Loucy (cell line): ENCODE data around the gene HTRA3.

Source experiments
- H2AFZ ChIP-seq: fragments of 200-600 bp; sonication (generic); 2 replicates; pipeline ENCODE4 v1.6.0; 2016; ENCODE audit warnings: antibody characterized with exemption, mild to moderate bottlenecking, low read length, moderate library complexity
- H3F3A ChIP-seq: fragments of 200-600 bp; 2 replicates; pipeline ENCODE4 v1.6.0; 2016; ENCODE audit warnings: antibody characterized with exemption, low read depth, mild to moderate bottlenecking
- H3K27me3 ChIP-seq: fragments of 200-600 bp; sonication (generic); 2 replicates; pipeline ENCODE4 v1.6.1; 2014; ENCODE audit warnings: low read length, mild to moderate bottlenecking; ENCODE audit not compliant: insufficient read depth, poor library complexity, severe bottlenecking
- H3K36me3 ChIP-seq: fragments of 200-600 bp; sonication (generic); 2 replicates; pipeline ENCODE4 v1.6.1; 2016; ENCODE audit warnings: low read length; ENCODE audit not compliant: insufficient read depth
- H3K4me1 ChIP-seq: fragments of 200-600 bp; sonication (generic); 2 replicates; pipeline ENCODE4 v1.5.1; 2014; ENCODE audit warnings: low read length, mild to moderate bottlenecking; ENCODE audit not compliant: insufficient read depth, poor library complexity, severe bottlenecking
- H3K4me2 ChIP-seq: fragments of 200-600 bp; sonication (generic); 2 replicates; pipeline ENCODE4 v1.6.0; 2014; ENCODE audit warnings: antibody characterized with exemption, low read length, low read depth, mild to moderate bottlenecking; ENCODE audit not compliant: poor library complexity, severe bottlenecking
- H3K4me3 ChIP-seq: fragments of 200-600 bp; sonication (generic); 2 replicates; pipeline ENCODE4 v1.5.1; 2014; ENCODE audit warnings: low read length, mild to moderate bottlenecking, mixed read lengths; ENCODE audit not compliant: poor library complexity, severe bottlenecking
- H3K79me2 ChIP-seq: fragments of 200-600 bp; sonication (generic); 2 replicates; pipeline ENCODE4 v1.6.1; 2014; ENCODE audit warnings: low read length; ENCODE audit not compliant: insufficient read depth
- H3K9ac ChIP-seq: fragments of 200-600 bp; sonication (generic); 2 replicates; pipeline ENCODE4 v1.6.0; 2014; ENCODE audit warnings: mild to moderate bottlenecking, low read depth, low read length, moderate library complexity; ENCODE audit not compliant: poor library complexity, severe bottlenecking
- H3K9me2 ChIP-seq: fragments of 200-600 bp; sonication (generic); replicated peaks from 2 replicates; pipeline ENCODE4 v1.6.1; 2016; ENCODE audit warnings: low read depth, low read length, mixed read lengths
- H3K9me3 ChIP-seq: fragments of 200-600 bp; sonication (generic); 2 replicates; pipeline ENCODE4 v1.6.1; 2014; ENCODE audit warnings: mild to moderate bottlenecking, antibody characterized with exemption, low read length, low read depth; ENCODE audit not compliant: insufficient read depth
- H4K20me1 ChIP-seq: fragments of 200-600 bp; sonication (generic); 2 replicates; pipeline ENCODE4 v1.6.0; 2014; ENCODE audit warnings: antibody characterized with exemption, low read length, mild to moderate bottlenecking; ENCODE audit not compliant: insufficient read depth, poor library complexity, severe bottlenecking
- EZH2phosphoT487 ChIP-seq: fragments of 200-600 bp; IDR thresholded peaks from 2 replicates; pipeline ENCODE4 v1.6.1; 2018; ENCODE audit warnings: antibody characterized with exemption, mild to moderate bottlenecking, moderate library complexity, borderline replicate concordance
- TF ChIP-seq, protein P1 (sequence below): fragments of 200-600 bp; sonication (generic); conservative IDR thresholded peaks from 2 replicates; pipeline ENCODE4 v1.5.1; 2014; ENCODE audit warnings: mild to moderate bottlenecking, antibody characterized with exemption, low read length

The HTRA3 gene

DNA sequence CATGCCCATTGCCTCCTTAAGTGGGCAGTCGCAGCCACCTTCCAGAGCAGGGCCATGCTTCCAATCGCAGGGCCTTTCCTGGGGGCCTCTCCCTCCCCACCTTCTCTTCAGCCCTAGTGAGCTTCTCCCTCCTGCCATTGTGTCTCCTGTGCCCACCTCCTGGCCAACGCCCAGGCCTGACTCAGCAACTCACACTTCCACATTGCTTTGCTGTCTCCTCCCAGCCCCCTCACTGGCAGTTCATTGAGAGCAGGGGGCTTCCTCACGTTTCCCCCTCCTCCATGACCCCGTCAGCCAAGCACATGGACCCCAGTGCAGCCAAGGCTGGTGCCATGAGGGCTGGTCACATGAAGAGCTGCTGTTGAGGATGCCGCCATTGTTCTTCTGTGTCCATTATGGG lies 25.9 kb downstream of the HTRA3 start:
- H3K36me3 ChIP-seq: no peaks in the 10 kb centered on the region
- H3K4me3 ChIP-seq: no peak overlapping the region
- H3K79me2 ChIP-seq: no peaks in the 10 kb centered on the region
- H2AFZ ChIP-seq: no peak overlapping the region
- H3K27me3 ChIP-seq: no peaks in the 10 kb centered on the region
- H3K9me3 ChIP-seq: peaks cover 4% of the 10 kb centered on the region; the same call in 1 of the 2 replicates
- no peak overlapping the region for H3K9ac ChIP-seq
- no peaks in the 10 kb centered on the region for H3K4me1 ChIP-seq
- H4K20me1 ChIP-seq: no peaks in the 10 kb centered on the region
- TF ChIP-seq, protein P1, sequence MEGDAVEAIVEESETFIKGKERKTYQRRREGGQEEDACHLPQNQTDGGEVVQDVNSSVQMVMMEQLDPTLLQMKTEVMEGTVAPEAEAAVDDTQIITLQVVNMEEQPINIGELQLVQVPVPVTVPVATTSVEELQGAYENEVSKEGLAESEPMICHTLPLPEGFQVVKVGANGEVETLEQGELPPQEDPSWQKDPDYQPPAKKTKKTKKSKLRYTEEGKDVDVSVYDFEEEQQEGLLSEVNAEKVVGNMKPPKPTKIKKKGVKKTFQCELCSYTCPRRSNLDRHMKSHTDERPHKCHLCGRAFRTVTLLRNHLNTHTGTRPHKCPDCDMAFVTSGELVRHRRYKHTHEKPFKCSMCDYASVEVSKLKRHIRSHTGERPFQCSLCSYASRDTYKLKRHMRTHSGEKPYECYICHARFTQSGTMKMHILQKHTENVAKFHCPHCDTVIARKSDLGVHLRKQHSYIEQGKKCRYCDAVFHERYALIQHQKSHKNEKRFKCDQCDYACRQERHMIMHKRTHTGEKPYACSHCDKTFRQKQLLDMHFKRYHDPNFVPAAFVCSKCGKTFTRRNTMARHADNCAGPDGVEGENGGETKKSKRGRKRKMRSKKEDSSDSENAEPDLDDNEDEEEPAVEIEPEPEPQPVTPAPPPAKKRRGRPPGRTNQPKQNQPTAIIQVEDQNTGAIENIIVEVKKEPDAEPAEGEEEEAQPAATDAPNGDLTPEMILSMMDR: no peak
- no peak for TF ChIP-seq EZH2phosphoT487
- H3K4me2 ChIP-seq: no peak overlapping the region
- H3K9me2 ChIP-seq: no peaks in the 10 kb centered on the region
- H3F3A ChIP-seq: no peaks in the 10 kb centered on the region

DNA sequence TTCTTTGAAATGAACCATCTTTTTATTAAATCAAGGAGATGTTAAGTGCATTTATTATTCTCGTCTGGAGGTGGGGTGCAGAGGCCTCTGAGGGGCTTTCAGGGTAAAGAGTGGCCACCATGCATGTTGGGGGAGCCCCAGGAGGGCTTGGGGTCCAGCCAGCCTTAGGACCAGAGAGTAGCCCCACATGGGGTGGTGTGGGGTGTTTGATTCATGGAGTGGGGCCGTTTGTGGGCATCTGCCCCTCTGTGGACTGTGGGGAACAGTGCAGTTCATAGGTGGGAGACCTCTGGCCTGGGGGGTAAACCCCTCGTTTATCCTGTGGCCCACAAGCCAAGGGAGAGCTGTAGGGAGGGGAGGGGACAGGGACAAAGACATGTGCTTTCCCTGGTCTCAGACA lies 26.9 kb downstream of the HTRA3 start:
- H3K79me2 ChIP-seq: no peaks in the 10 kb centered on the region
- H3K9ac ChIP-seq: no peak overlapping the region
- no peak overlapping the region for H3K4me3 ChIP-seq
- TF ChIP-seq, protein P1: no peak
- TF ChIP-seq EZH2phosphoT487: no peak
- no peak overlapping the region for H2AFZ ChIP-seq
- no peaks in the 10 kb centered on the region for H3K36me3 ChIP-seq
- no peaks in the 10 kb centered on the region for H3F3A ChIP-seq
- H3K4me2 ChIP-seq: no peak overlapping the region
- no peaks in the 10 kb centered on the region for H4K20me1 ChIP-seq
- H3K4me1 ChIP-seq: no peaks in the 10 kb centered on the region
- no peaks in the 10 kb centered on the region for H3K27me3 ChIP-seq
- peaks cover 4% of the 10 kb centered on the region; the same call in 1 of the 2 replicates for H3K9me3 ChIP-seq
- no peaks in the 10 kb centered on the region for H3K9me2 ChIP-seq

DNA sequence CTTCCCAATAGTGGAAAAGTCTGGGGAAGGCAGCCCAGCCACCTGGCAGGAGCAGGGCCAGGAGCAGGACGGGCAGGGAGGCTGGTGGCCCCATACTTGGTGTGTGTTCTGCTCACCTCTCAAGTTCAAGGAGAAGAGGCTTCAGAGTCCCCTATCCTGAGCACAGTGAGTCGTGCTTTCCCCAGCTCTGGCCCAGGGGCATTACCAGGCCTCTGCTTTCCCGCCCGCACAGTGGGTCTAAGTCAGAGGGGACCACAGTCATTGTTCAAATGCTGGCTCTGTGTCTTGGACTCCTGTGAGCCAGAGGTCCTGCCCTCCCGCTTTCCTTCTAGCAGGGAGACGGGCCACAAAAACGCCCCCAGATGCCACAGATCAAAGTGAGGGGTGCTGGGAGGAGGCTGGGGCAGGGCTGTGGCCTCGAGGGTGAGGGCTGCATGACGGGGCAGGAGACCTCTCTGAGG lies 27.6 kb downstream of the HTRA3 start:
- Histone ChIP-seq H3K79me2 (no peaks in the 10 kb centered on the region), H3K4me3 (no peak overlapping the region), H3K4me1 (no peaks in the 10 kb centered on the region), H3K9me3 (peaks cover 4% of the 10 kb centered on the region; the same call in 1 of the 2 replicates), H3K9me2 (no peaks in the 10 kb centered on the region), H3K4me2 (no peak overlapping the region), H2AFZ (no peak overlapping the region), H3K27me3 (no peaks in the 10 kb centered on the region), H4K20me1 (no peaks in the 10 kb centered on the region), H3K36me3 (no peaks in the 10 kb centered on the region), H3K9ac (no peak overlapping the region), H3F3A (no peaks in the 10 kb centered on the region)
- no peak for TF ChIP-seq EZH2phosphoT487
- TF ChIP-seq, protein P1: no peak
